ENCODE measurements around the gene BLTP3A.

DNA sequence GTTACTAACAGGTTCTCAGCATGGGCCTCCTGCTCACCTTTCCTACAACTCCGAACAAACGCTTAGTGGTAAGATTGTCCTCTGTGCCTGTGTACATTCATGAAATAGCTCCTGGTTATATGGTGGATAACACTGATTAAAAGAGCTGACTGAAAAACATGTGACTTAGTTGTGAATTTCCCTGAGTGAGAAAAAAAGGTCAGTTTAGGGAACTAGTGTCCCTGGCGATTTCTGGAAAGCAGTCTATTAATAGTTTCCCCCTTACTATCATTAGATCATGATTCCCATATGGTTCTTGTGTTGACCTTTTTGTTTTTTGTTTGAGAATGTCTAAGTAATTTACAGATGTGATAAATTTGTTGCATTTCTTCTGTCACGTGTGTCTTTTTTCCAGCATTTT lies 18.9 kb upstream of the BLTP3A start:
- TF ChIP-seq RAD21 (CRISPR knock-in tag; IDR thresholded peaks at IDR 0.05) (no peak), NFYB (CRISPR knock-in tag; IDR thresholded peaks at IDR 0.05) (no peak), ZNF431 (CRISPR knock-in tag; IDR thresholded peaks at IDR 0.05; ENCODE audit: borderline replicate concordance, low read depth) (no peak)
- TF ChIP-seq, protein P1, sequence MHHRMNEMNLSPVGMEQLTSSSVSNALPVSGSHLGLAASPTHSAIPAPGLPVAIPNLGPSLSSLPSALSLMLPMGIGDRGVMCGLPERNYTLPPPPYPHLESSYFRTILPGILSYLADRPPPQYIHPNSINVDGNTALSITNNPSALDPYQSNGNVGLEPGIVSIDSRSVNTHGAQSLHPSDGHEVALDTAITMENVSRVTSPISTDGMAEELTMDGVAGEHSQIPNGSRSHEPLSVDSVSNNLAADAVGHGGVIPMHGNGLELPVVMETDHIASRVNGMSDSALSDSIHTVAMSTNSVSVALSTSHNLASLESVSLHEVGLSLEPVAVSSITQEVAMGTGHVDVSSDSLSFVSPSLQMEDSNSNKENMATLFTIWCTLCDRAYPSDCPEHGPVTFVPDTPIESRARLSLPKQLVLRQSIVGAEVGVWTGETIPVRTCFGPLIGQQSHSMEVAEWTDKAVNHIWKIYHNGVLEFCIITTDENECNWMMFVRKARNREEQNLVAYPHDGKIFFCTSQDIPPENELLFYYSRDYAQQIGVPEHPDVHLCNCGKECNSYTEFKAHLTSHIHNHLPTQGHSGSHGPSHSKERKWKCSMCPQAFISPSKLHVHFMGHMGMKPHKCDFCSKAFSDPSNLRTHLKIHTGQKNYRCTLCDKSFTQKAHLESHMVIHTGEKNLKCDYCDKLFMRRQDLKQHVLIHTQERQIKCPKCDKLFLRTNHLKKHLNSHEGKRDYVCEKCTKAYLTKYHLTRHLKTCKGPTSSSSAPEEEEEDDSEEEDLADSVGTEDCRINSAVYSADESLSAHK (CRISPR knock-in tag; IDR thresholded peaks at IDR 0.05; ENCODE audit: borderline replicate concordance), result no peak
- TF ChIP-seq, protein P2, sequence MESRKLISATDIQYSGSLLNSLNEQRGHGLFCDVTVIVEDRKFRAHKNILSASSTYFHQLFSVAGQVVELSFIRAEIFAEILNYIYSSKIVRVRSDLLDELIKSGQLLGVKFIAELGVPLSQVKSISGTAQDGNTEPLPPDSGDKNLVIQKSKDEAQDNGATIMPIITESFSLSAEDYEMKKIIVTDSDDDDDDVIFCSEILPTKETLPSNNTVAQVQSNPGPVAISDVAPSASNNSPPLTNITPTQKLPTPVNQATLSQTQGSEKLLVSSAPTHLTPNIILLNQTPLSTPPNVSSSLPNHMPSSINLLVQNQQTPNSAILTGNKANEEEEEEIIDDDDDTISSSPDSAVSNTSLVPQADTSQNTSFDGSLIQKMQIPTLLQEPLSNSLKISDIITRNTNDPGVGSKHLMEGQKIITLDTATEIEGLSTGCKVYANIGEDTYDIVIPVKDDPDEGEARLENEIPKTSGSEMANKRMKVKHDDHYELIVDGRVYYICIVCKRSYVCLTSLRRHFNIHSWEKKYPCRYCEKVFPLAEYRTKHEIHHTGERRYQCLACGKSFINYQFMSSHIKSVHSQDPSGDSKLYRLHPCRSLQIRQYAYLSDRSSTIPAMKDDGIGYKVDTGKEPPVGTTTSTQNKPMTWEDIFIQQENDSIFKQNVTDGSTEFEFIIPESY (CRISPR knock-in tag; IDR thresholded peaks at IDR 0.05), result no peak
- TF ChIP-seq, protein P3, sequence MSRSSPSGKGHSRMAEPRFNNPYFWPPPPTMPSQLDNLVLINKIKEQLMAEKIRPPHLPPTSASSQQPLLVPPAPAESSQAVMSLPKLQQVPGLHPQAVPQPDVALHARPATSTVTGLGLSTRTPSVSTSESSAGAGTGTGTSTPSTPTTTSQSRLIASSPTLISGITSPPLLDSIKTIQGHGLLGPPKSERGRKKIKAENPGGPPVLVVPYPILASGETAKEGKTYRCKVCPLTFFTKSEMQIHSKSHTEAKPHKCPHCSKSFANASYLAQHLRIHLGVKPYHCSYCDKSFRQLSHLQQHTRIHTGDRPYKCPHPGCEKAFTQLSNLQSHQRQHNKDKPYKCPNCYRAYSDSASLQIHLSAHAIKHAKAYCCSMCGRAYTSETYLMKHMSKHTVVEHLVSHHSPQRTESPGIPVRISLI (CRISPR knock-in tag; IDR thresholded peaks at IDR 0.05; ENCODE audit: borderline replicate concordance), result no peak
- TF ChIP-seq, protein P4, sequence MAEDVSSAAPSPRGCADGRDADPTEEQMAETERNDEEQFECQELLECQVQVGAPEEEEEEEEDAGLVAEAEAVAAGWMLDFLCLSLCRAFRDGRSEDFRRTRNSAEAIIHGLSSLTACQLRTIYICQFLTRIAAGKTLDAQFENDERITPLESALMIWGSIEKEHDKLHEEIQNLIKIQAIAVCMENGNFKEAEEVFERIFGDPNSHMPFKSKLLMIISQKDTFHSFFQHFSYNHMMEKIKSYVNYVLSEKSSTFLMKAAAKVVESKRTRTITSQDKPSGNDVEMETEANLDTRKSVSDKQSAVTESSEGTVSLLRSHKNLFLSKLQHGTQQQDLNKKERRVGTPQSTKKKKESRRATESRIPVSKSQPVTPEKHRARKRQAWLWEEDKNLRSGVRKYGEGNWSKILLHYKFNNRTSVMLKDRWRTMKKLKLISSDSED (CRISPR knock-in tag; IDR thresholded peaks at IDR 0.05), result no peak
- TF ChIP-seq, protein P5, sequence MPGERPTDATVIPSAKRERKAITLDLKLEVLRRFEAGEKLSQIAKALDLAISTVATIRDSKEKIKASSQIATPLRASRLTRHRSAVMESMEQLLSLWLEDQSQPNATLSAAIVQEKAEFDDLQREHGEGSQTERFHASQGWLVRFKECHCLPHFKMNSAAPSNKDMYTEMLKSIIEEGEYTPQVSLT (CRISPR knock-in tag; IDR thresholded peaks at IDR 0.05; ENCODE audit: borderline replicate concordance, low read depth), result no peak

Measured in HepG2 (cell line).